Measurements from ENCODE around the gene USP11. TPM values are rescaled to one million over a fixed set of nuclear protein-coding genes. Genes with fewer than 3 reads are reported as not detected.

USP11 gene
- total and polyA plus RNA-seq, 2 donors (not counting 1 experiment from before 2014, with no cell fraction given): 63.4 to 136 TPM

DNA sequence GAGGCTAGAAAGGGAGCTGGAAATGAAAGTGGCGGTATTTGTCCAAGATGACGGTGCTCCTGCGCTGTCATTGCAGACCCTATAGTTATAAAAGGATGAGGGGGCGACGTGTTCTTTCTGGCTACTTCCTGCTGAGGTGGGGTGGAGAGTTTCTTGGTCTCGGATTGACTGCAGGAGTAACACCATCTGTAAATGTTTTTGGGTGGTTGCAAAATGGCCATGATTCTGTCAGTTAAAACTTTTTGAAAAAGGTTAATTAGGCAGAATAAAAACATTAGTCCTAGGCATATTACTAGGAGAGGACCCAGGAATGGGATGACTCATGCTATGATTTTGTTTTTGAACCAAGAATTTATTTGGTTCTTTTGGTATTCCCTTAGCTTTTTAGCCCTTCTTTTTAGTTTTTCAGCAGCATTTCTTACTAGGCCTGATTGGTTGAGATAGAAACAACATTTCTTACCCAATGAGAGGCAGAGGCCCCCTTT, 53.1 kb downstream of the USP11 start:
- no peak overlapping the region for H3K27ac ChIP-seq (ENCODE audit: low read length in 2 of 2)
- no peak overlapping the region for H3K4me2 ChIP-seq (replicated peaks; ENCODE audit: low read depth, low read length, poor library complexity, severe bottlenecking)
- WGBS (ENCODE audit: insufficient coverage): 54% methylated on average over 5 of the region's 6 CpGs
- H3K4me1 ChIP-seq (ENCODE audit: control insufficient read depth in 2 of 2, insufficient read depth in 2 of 2, low read length in 2 of 2): no peaks in the 10 kb centered on the region
- intact Hi-C loops (cut with micrococcal nuclease): no loop called here
- no peaks in the 10 kb centered on the region for H4K20me1 ChIP-seq (ENCODE audit: control insufficient read depth, insufficient read depth, low read length, poor library complexity, severe bottlenecking)
- CTCF ChIA-PET: no interaction called here
- no peaks in the 10 kb centered on the region for H3K36me3 ChIP-seq (replicated peaks in 1 of 2; ENCODE audit: control extremely low read depth in 1 of 2, control insufficient read depth in 1 of 2, extremely low read depth in 1 of 2, insufficient read depth in 2 of 2, low read length in 1 of 2)
- Mint-ChIP-seq H3K27me3 (no peaks in the 10 kb centered on the region), H3K4me1 (no peaks in the 10 kb centered on the region), H3K4me3 (no peak overlapping the region), H3K27ac (no peak overlapping the region), H3K9me3 (ENCODE audit: insufficient read depth) (no peaks in the 10 kb centered on the region)
- DNase-seq: no peak
- H3K79me2 ChIP-seq (ENCODE audit: control insufficient read depth, insufficient read depth, low read length): no peaks in the 10 kb centered on the region
- no peaks in the 10 kb centered on the region for H3K9me3 ChIP-seq (ENCODE audit: control extremely low read depth in 1 of 3, control insufficient read depth in 2 of 3, insufficient read depth in 1 of 3, low read length in 2 of 3)
- POLR2A ChIA-PET: no interaction called here
- no peak overlapping the region for H2AFZ ChIP-seq (ENCODE audit: insufficient read depth, low read depth, low read length, poor library complexity, severe bottlenecking)
- no peak for ATAC-seq (ENCODE audit: low read depth)
- no peak overlapping the region for H3K4me3 ChIP-seq (ENCODE audit: control extremely low read depth in 1 of 5, extremely low read depth in 1 of 5, insufficient read depth in 1 of 5, low read depth in 2 of 5, low read length in 4 of 5)
- TF ChIP-seq, protein P1, sequence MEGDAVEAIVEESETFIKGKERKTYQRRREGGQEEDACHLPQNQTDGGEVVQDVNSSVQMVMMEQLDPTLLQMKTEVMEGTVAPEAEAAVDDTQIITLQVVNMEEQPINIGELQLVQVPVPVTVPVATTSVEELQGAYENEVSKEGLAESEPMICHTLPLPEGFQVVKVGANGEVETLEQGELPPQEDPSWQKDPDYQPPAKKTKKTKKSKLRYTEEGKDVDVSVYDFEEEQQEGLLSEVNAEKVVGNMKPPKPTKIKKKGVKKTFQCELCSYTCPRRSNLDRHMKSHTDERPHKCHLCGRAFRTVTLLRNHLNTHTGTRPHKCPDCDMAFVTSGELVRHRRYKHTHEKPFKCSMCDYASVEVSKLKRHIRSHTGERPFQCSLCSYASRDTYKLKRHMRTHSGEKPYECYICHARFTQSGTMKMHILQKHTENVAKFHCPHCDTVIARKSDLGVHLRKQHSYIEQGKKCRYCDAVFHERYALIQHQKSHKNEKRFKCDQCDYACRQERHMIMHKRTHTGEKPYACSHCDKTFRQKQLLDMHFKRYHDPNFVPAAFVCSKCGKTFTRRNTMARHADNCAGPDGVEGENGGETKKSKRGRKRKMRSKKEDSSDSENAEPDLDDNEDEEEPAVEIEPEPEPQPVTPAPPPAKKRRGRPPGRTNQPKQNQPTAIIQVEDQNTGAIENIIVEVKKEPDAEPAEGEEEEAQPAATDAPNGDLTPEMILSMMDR (IDR thresholded peaks at IDR 0.05): no peak
- no peak for TF ChIP-seq EZH2 (IDR thresholded peaks at IDR 0.05; ENCODE audit: borderline replicate concordance, insufficient read depth, low read depth, low read length, poor library complexity, severe bottlenecking)
- no peak overlapping the region for H3K9ac ChIP-seq (ENCODE audit: low read length)
- H3K27me3 ChIP-seq (replicated peaks in 1 of 4; ENCODE audit: control extremely low read depth in 1 of 4, control insufficient read depth in 3 of 4, insufficient read depth in 4 of 4, low read length in 3 of 4): no peaks in the 10 kb centered on the region

DNA sequence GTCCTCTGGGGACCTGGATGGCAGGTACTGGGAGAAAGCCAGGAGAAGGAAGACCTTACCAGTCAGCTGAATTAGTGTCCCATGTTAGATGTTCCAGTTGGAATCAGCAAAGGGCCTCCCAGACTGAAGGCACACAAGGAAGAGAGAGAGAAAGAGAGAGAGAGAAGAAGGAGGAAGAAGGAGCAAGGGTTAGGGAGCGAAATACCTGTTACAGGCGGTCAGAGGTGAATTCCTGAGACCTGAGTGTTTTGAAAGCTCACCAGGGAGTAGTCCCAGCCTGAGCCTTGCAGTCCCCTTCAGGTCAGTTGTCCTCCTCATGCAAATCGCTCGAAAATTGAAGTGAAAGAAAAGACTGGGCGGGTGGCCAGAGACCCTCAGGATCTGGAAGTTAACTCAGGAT, 60.3 kb downstream of the USP11 start:
- no peak overlapping the region for H3K27ac Mint-ChIP-seq
- TF ChIP-seq, protein P1 (IDR thresholded peaks at IDR 0.05): no peak
- TF ChIP-seq EZH2 (IDR thresholded peaks at IDR 0.05; ENCODE audit: borderline replicate concordance, insufficient read depth, low read depth, low read length, poor library complexity, severe bottlenecking): no peak
- H3K9ac ChIP-seq (ENCODE audit: low read length): no peak overlapping the region
- WGBS (ENCODE audit: insufficient coverage): 100% methylated on average over 2 of the region's 5 CpGs
- ATAC-seq (ENCODE audit: low read depth) (no peak), DNase-seq (no peak)
- H3K27ac ChIP-seq (ENCODE audit: low read length in 2 of 2): no peak overlapping the region
- no peaks in the 10 kb centered on the region for H3K4me1 Mint-ChIP-seq
- no peaks in the 10 kb centered on the region for H3K27me3 ChIP-seq (replicated peaks in 1 of 4; ENCODE audit: control extremely low read depth in 1 of 4, control insufficient read depth in 3 of 4, insufficient read depth in 4 of 4, low read length in 3 of 4)
- no peak overlapping the region for H2AFZ ChIP-seq (ENCODE audit: insufficient read depth, low read depth, low read length, poor library complexity, severe bottlenecking)
- ChIA-PET CTCF (no interaction called here), POLR2A (no interaction called here)
- H3K79me2 ChIP-seq (ENCODE audit: control insufficient read depth, insufficient read depth, low read length): no peaks in the 10 kb centered on the region
- H3K9me3 Mint-ChIP-seq (ENCODE audit: insufficient read depth): no peaks in the 10 kb centered on the region
- no peaks in the 10 kb centered on the region for H4K20me1 ChIP-seq (ENCODE audit: control insufficient read depth, insufficient read depth, low read length, poor library complexity, severe bottlenecking)
- intact Hi-C loops (cut with micrococcal nuclease): no loop called here
- H3K36me3 ChIP-seq (replicated peaks in 1 of 2; ENCODE audit: control extremely low read depth in 1 of 2, control insufficient read depth in 1 of 2, extremely low read depth in 1 of 2, insufficient read depth in 2 of 2, low read length in 1 of 2): no peaks in the 10 kb centered on the region
- H3K9me3 ChIP-seq (ENCODE audit: control extremely low read depth in 1 of 3, control insufficient read depth in 2 of 3, insufficient read depth in 1 of 3, low read length in 2 of 3): no peaks in the 10 kb centered on the region
- H3K27me3 Mint-ChIP-seq: peaks cover 10% of the 10 kb centered on the region
- H3K4me3 ChIP-seq (ENCODE audit: control extremely low read depth in 1 of 5, extremely low read depth in 1 of 5, insufficient read depth in 1 of 5, low read depth in 2 of 5, low read length in 4 of 5): no peak overlapping the region
- H3K4me2 ChIP-seq (replicated peaks; ENCODE audit: low read depth, low read length, poor library complexity, severe bottlenecking): no peak overlapping the region
- H3K4me3 Mint-ChIP-seq: no peak overlapping the region
- H3K4me1 ChIP-seq (ENCODE audit: control insufficient read depth in 2 of 2, insufficient read depth in 2 of 2, low read length in 2 of 2): no peaks in the 10 kb centered on the region

All from B cell (primary cell).